ENCODE measurements around the gene GSTM3.

Gene GSTM3

GRCh38 chr1:109740615-109741373 is at the start of gene GSTM3:
Gene GSTM3 (minus strand): TSS chr1:109741038. CDS start chr1:109740287, 751 bp downstream.
- DNase-seq (ENCODE audit: low spot score) = no peak

- no peak for DNase-seq (ENCODE audit: low spot score)
These were observed 49.5 kb upstream of the GSTM3 start for GRCh38 chr1:109790329-109790728.

GRCh38 chr1:109789551-109790180 is 48.8 kb upstream of the GSTM3 start:
- no peak for DNase-seq (ENCODE audit: low spot score)

GRCh38 chr1:109788695-109789521 is 48.1 kb upstream of the GSTM3 start:
- no peak for DNase-seq (ENCODE audit: low spot score)

- DNase-seq (ENCODE audit: low spot score) = no peak
These were observed 47.2 kb upstream of the GSTM3 start for GRCh38 chr1:109787845-109788601.

GRCh38 chr1:109787211-109787844 is 46.5 kb upstream of the GSTM3 start:
- no peak for DNase-seq (ENCODE audit: low spot score)

GRCh38 chr1:109786531-109787021 is 45.7 kb upstream of the GSTM3 start:
- no peak for DNase-seq (ENCODE audit: low spot score)

- no peak for DNase-seq (ENCODE audit: low spot score)
These were observed 45.3 kb upstream of the GSTM3 start for GRCh38 chr1:109786112-109786480.

- no peak for DNase-seq (ENCODE audit: low spot score)
These were observed 44.7 kb upstream of the GSTM3 start for GRCh38 chr1:109785446-109786111.

GRCh38 chr1:109784551-109785252 is 43.9 kb upstream of the GSTM3 start:
- no peak for DNase-seq (ENCODE audit: low spot score)

GRCh38 chr1:109783436-109783835 is 42.6 kb upstream of the GSTM3 start:
- DNase-seq (ENCODE audit: low spot score) = no peak

GRCh38 chr1:109782927-109783326 is 42.1 kb upstream of the GSTM3 start:
- no peak for DNase-seq (ENCODE audit: low spot score)

GRCh38 chr1:109782514-109782913 is 41.7 kb upstream of the GSTM3 start:
- DNase-seq (ENCODE audit: low spot score) = no peak

GRCh38 chr1:109781806-109782205 is 41.0 kb upstream of the GSTM3 start:
- no peak for DNase-seq (ENCODE audit: low spot score)

GRCh38 chr1:109780982-109781381 is 40.1 kb upstream of the GSTM3 start:
- DNase-seq (ENCODE audit: low spot score) = no peak

- DNase-seq (ENCODE audit: low spot score) = no peak
These were observed 37.3 kb upstream of the GSTM3 start for GRCh38 chr1:109777980-109778625.

- no peak for DNase-seq (ENCODE audit: low spot score)
These were observed 36.6 kb upstream of the GSTM3 start for GRCh38 chr1:109777436-109777835.

GRCh38 chr1:109776911-109777310 is 36.1 kb upstream of the GSTM3 start:
- peak; percentile 83 for DNase-seq (ENCODE audit: low spot score)

- no peak for DNase-seq (ENCODE audit: low spot score)
These were observed 35.5 kb upstream of the GSTM3 start for GRCh38 chr1:109776206-109776835.
